ENCODE data around the gene TUBA1A.
"Not testable (repeated sequence)": the region's sequence is repeated elsewhere in the genome, so short reads cannot be mapped to it uniquely, and the experiment has no call there.

The TUBA1A gene

DNA sequence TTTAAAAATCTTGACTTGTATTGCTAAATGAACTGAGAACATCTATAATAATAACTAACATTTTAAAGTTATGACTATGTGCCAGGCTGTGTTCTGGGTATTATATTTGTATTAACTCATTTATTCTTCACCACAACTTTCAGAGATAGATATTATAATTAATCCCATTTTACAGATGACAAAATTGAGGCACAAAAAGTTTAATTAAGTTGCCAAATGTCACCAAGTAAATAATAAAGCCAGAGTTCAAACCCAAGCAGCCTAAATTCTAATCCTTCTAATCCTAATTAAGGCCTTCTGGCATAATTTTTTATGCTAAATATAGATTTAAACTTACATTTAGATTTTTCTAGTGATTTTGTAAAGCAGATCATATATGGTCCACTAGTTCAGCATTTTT, 17.5 kb upstream of the TUBA1A start:
- in situ Hi-C loops (cut with MboI; ENCODE audit: low sequenced_read_pairs, unreplicated experiment): no loop called here
- DNase-seq (ENCODE audit: low spot score): no peak
- TF ChIP-seq, protein P1, sequence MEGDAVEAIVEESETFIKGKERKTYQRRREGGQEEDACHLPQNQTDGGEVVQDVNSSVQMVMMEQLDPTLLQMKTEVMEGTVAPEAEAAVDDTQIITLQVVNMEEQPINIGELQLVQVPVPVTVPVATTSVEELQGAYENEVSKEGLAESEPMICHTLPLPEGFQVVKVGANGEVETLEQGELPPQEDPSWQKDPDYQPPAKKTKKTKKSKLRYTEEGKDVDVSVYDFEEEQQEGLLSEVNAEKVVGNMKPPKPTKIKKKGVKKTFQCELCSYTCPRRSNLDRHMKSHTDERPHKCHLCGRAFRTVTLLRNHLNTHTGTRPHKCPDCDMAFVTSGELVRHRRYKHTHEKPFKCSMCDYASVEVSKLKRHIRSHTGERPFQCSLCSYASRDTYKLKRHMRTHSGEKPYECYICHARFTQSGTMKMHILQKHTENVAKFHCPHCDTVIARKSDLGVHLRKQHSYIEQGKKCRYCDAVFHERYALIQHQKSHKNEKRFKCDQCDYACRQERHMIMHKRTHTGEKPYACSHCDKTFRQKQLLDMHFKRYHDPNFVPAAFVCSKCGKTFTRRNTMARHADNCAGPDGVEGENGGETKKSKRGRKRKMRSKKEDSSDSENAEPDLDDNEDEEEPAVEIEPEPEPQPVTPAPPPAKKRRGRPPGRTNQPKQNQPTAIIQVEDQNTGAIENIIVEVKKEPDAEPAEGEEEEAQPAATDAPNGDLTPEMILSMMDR (IDR thresholded peaks at IDR 0.05; ENCODE audit: borderline replicate concordance, control extremely low read depth, extremely low read depth, insufficient read depth, missing control alignments): no peak

DNA sequence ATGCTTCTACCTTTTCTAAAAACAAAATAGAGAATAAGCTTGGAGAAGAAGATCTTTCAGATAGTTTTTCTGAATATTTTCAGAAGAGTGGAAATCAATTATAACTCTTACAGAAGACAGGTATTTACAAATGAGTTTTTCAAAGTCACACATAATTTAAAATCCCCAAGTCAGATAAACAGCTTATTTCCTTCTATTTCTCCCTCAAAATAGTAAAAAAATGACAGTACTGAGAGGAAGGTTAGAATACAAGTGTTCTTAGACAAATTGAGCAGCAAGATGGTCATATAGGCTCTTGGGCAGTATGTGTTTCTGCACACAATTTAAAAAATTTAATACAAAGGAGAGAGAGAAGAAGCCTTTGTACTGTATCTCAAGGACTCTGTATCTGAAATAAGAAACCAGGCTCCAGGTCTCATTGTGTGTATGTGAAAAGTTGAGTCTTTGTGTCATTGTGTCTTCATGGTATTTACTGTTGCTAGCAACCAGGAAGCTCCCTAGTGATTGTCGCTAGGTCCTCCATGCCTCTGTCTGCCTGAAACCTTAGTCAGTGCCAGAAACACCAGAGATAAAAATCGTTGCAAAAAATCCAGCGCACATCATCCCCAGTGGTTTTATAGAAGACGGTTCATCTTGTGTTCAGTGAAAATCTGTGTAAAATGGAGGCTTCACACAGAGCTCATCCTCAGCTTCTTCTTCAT, 12.9 kb upstream of the TUBA1A start:
- in situ Hi-C loops (cut with MboI; ENCODE audit: low sequenced_read_pairs, unreplicated experiment): no loop called here
- TF ChIP-seq, protein P1 (IDR thresholded peaks at IDR 0.05; ENCODE audit: borderline replicate concordance, control extremely low read depth, extremely low read depth, insufficient read depth, missing control alignments): no peak
- no peak for DNase-seq (ENCODE audit: low spot score)

DNA sequence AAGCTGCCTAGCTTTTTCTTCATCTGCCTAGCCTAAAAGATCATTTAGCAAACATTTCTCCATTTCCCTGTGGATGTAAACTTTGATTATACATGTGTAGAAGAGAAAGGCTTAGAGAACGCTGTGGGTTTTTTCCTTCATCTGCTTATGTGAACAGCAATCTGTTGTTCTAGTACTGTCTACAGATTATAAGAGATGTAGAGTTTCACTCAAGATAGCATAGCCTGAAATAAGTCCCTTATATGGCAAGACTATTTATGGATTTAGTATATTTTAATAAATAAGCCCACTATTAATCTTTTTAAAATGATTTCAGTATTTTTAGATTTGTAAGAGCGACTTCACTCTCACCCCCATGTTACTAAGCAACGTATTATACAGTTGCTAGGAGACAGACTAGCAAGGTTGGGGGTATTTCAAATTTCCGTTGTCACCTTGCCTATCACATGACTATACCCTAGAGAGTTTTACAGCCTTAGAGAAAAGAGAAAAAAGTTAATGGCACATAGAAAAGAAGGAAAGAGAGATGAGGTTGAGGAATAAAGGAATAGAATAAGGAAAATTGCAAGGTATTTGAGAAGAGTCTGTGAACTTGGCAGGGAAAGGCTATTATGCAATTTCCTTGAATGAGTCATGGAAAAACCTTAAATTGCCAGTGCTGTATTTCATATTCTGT, 12.2 kb upstream of the TUBA1A start:
- DNase-seq (ENCODE audit: low spot score): peak; percentile 70
- TF ChIP-seq, protein P1 (IDR thresholded peaks at IDR 0.05; ENCODE audit: borderline replicate concordance, control extremely low read depth, extremely low read depth, insufficient read depth, missing control alignments): no peak
- in situ Hi-C loops (cut with MboI; ENCODE audit: low sequenced_read_pairs, unreplicated experiment): no loop called here

- TF ChIP-seq, protein P1 (IDR thresholded peaks at IDR 0.05; ENCODE audit: borderline replicate concordance, control extremely low read depth, extremely low read depth, insufficient read depth, missing control alignments): no peak
- DNase-seq (ENCODE audit: low spot score): no peak
- in situ Hi-C loops (cut with MboI; ENCODE audit: low sequenced_read_pairs, unreplicated experiment): no loop called here
Measured at GRCh38 chr12:49198431-49199155, 9.7 kb upstream of the TUBA1A start.

DNA sequence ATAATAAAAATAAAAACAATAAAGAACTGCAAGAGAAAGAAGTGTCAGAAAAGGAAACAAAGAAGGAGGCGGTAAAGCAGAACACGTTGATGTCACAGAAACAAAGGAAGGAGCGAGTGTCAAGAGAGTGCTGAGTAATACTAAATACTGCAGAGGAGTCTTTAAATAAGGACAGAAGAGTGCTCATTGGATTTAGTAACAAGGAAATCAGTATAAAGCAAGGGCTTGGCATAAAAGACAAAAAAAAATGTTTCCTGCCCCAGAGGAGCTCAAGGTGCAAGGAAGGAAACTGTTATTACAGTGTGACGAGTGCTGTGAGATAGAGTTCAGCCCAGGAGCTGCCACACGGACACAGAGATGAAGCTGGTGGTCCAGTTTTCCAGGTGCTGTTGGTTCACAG, 8.4 kb upstream of the TUBA1A start:
- no peak for DNase-seq (ENCODE audit: low spot score)
- in situ Hi-C loops (cut with MboI; ENCODE audit: low sequenced_read_pairs, unreplicated experiment): no loop called here
- TF ChIP-seq, protein P1 (IDR thresholded peaks at IDR 0.05; ENCODE audit: borderline replicate concordance, control extremely low read depth, extremely low read depth, insufficient read depth, missing control alignments): no peak

GRCh38 chr12:49195736-49196135, 6.9 kb upstream of the TUBA1A start:
- DNase-seq (ENCODE audit: low spot score): no peak
- TF ChIP-seq, protein P1 (IDR thresholded peaks at IDR 0.05; ENCODE audit: borderline replicate concordance, control extremely low read depth, extremely low read depth, insufficient read depth, missing control alignments): no peak
- in situ Hi-C loops (cut with MboI; ENCODE audit: low sequenced_read_pairs, unreplicated experiment): no loop called here

DNA sequence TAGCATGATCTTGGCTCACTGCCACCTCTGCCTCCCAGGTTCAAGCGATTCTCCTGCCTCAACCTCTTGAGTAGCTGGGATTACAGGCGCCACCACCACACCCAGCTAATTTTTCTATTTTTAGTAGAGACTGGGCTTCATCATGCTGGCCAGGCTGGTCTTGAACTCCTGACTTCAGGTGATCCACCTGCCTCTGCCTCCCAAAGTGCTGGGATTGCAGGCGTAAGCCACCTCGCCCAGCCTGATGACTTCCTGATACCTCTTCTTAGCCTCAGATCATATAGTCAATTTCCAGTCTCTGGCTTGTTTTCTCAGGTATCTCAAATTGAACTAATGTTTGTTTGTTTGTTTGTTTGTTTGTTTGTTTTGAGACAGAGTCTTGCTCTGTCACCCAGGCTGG, 4.9 kb upstream of the TUBA1A start:
- DNase-seq (ENCODE audit: low spot score); in situ Hi-C loops (cut with MboI; ENCODE audit: low sequenced_read_pairs, unreplicated experiment): not testable (repeated sequence)

- in situ Hi-C loops (cut with MboI; ENCODE audit: low sequenced_read_pairs, unreplicated experiment); DNase-seq (ENCODE audit: low spot score): not testable (repeated sequence)
Measured at GRCh38 chr12:49191498-49191897, 2.6 kb upstream of the TUBA1A start.

Data from GM13976 (cell line).